Panc1 (cell line): ENCODE data around the gene PTPN9.

Source experiments
- POLR2AphosphoS5 ChIP-seq: IDR thresholded peaks from 2 replicates; pipeline ENCODE4 v1.6.1; 2012; ENCODE audit warnings: mild to moderate bottlenecking, low read depth, low read length, moderate library complexity
- SIN3A ChIP-seq: IDR thresholded peaks from 2 replicates; pipeline ENCODE4 v1.6.1; 2012; ENCODE audit warnings: low read depth, mild to moderate bottlenecking, low read length, moderate library complexity, borderline replicate concordance; ENCODE audit not compliant: insufficient read depth
- TF ChIP-seq, protein P1 (sequence below): fragments of 450-650 bp; IDR thresholded peaks from 2 replicates; pipeline ENCODE4 v1.5.1; 2017; ENCODE audit warnings: mild to moderate bottlenecking

DNA sequence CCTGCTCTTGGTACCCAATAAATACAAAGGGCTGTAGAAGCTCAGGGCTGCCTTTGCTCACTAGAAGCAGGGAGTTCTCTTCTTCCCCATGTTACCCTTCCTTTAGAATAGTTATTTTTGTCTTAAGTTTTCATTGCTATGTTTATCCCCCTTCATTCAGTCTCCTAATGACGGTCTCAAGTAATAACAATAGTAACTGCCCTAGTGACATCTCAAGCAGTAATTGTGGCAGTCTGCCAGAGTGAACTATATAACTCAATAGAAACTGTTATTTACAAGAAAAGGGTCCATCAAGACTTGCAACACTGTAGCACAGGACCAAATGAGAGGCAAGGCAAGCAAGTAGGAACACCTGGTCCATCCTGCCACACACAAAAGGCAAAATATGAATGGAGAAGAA lies 95.2 kb downstream of the PTPN9 start:
- TF ChIP-seq, protein P1, sequence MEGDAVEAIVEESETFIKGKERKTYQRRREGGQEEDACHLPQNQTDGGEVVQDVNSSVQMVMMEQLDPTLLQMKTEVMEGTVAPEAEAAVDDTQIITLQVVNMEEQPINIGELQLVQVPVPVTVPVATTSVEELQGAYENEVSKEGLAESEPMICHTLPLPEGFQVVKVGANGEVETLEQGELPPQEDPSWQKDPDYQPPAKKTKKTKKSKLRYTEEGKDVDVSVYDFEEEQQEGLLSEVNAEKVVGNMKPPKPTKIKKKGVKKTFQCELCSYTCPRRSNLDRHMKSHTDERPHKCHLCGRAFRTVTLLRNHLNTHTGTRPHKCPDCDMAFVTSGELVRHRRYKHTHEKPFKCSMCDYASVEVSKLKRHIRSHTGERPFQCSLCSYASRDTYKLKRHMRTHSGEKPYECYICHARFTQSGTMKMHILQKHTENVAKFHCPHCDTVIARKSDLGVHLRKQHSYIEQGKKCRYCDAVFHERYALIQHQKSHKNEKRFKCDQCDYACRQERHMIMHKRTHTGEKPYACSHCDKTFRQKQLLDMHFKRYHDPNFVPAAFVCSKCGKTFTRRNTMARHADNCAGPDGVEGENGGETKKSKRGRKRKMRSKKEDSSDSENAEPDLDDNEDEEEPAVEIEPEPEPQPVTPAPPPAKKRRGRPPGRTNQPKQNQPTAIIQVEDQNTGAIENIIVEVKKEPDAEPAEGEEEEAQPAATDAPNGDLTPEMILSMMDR, result no peak
- TF ChIP-seq SIN3A, result no peak
- TF ChIP-seq POLR2AphosphoS5, result no peak
